IMR-90 (cell line): ENCODE data around the gene TCERG1. TPM values are rescaled to one million over a fixed set of nuclear protein-coding genes. Genes with fewer than 3 reads are reported as not detected.

Source experiments
- ATAC-seq: fragments of 200-7000 bp; cut with Tn5 transposase; 2 replicates; pipeline ENCODE4 v1.9.1; 2020; ENCODE audit warnings: low read depth, mild to moderate bottlenecking, moderate library complexity
- BruUV-seq: library from RNA; stranded (reverse); fragments of 400-500 nt; replicated peaks from 2 replicates; lab custom pipeline; 2021; lab: Mats Ljungman, UMichigan
- CTCF ChIA-PET: fragments of 300-600 bp; formaldehyde crosslinking; extraction: SDS; loops from one replicate; lab custom pipeline; 2021; ENCODE audit warnings: antibody characterized with exemption; lab: Yijun Ruan, JAX
- POLR2A ChIA-PET: fragments of 300-600 bp; sonication (Branson Sonifier 250); formaldehyde crosslinking; loops from one replicate; lab custom pipeline; 2022; ENCODE audit warnings: antibody characterized with exemption; ENCODE audit not compliant: unreplicated experiment; lab: Charles Lee
- DNase-seq: peaks from one replicate; pipeline ENCODE4 v3.0.0; 2013
- H2AFZ ChIP-seq: replicated peaks from 2 replicates; pipeline ENCODE3; 2013; ENCODE audit warnings: low read length, mild to moderate bottlenecking; ENCODE audit not compliant: poor library complexity
- H2AK5ac ChIP-seq: 2 replicates; pipeline ENCODE4 v1.6.1; 2013; ENCODE audit warnings: low read depth, low read length, inconsistent platforms
- H2AK9ac ChIP-seq: replicated peaks from 2 replicates; pipeline ENCODE3; 2013; ENCODE audit warnings: mild to moderate bottlenecking, low read depth, low read length, moderate library complexity; ENCODE audit not compliant: poor library complexity
- H2BK120ac ChIP-seq: 2 replicates; pipeline ENCODE4 v1.6.1; 2013; ENCODE audit warnings: low read depth, low read length, inconsistent platforms
- H2BK15ac ChIP-seq: 3 replicates; pipeline ENCODE4 v1.6.1; 2013; ENCODE audit warnings: low read depth, low read length, inconsistent platforms
- H2BK20ac ChIP-seq: 2 replicates; pipeline ENCODE4 v1.6.1; 2013; ENCODE audit warnings: low read depth, mild to moderate bottlenecking, inconsistent platforms, low read length, moderate library complexity
- H2BK5ac ChIP-seq: 2 replicates; pipeline ENCODE4 v1.6.1; 2013; ENCODE audit warnings: mild to moderate bottlenecking, low read depth, low read length, inconsistent platforms; ENCODE audit not compliant: poor library complexity, severe bottlenecking
- H3K14ac ChIP-seq: replicated peaks from 2 replicates; pipeline ENCODE4 v1.6.1; 2013; ENCODE audit warnings: low read depth, low read length, inconsistent platforms
- H3K18ac ChIP-seq: 2 replicates; pipeline ENCODE4 v1.6.1; 2013; ENCODE audit warnings: low read depth, low read length, control low read depth
- H3K23ac ChIP-seq: 2 replicates; pipeline ENCODE4 v1.6.1; 2013; ENCODE audit warnings: low read depth, low read length, inconsistent platforms
- H3K27ac ChIP-seq: 2 replicates; pipeline ENCODE4 v1.5.1; 2013; ENCODE audit warnings: mild to moderate bottlenecking, control low read depth, low read length; ENCODE audit not compliant: insufficient read depth
- H3K27me3 ChIP-seq: 2 replicates; pipeline ENCODE4 v1.6.1; 2013; ENCODE audit warnings: low read length; ENCODE audit not compliant: control insufficient read depth, insufficient read depth
- H3K36me3 ChIP-seq: 2 replicates; pipeline ENCODE4 v1.6.1; 2013; ENCODE audit warnings: low read length, mixed read lengths; ENCODE audit not compliant: control insufficient read depth, insufficient read depth
- H3K4ac ChIP-seq: 2 replicates; pipeline ENCODE4 v1.6.1; 2013; ENCODE audit warnings: low read depth, low read length, inconsistent platforms
- H3K4me1 ChIP-seq: 2 replicates; pipeline ENCODE4 v1.6.1; 2013; ENCODE audit warnings: low read length, mixed read lengths; ENCODE audit not compliant: control insufficient read depth, insufficient read depth
- H3K4me2 ChIP-seq: 2 replicates; pipeline ENCODE4 v1.6.1; 2013; ENCODE audit warnings: low read depth, mild to moderate bottlenecking, control low read depth, low read length, moderate library complexity
- H3K4me3 ChIP-seq: 2 replicates; pipeline ENCODE4 v1.5.1; 2013; ENCODE audit warnings: low read depth, mild to moderate bottlenecking, control low read depth, low read length, moderate library complexity; ENCODE audit not compliant: insufficient read depth
- H3K56ac ChIP-seq: 2 replicates; pipeline ENCODE4 v1.6.1; 2013; ENCODE audit warnings: low read length, inconsistent platforms; ENCODE audit not compliant: insufficient read depth; ENCODE audit errors: extremely low read depth
- H3K79me1 ChIP-seq, 2 experiments: 2 replicates each; pipeline ENCODE4 v1.6.1; 2013; ENCODE audit warnings: low read length in 2 of 2, inconsistent platforms in 1 of 2, low read depth in 1 of 2
- H3K9ac ChIP-seq: 2 replicates; pipeline ENCODE4 v1.6.1; 2013; ENCODE audit warnings: low read depth, low read length, control low read depth
- H3K9me1 ChIP-seq: 2 replicates; pipeline ENCODE4 v1.6.1; 2013; ENCODE audit warnings: low read length, inconsistent platforms; ENCODE audit not compliant: insufficient read depth
- H3K9me3 ChIP-seq: 2 replicates; pipeline ENCODE4 v1.6.1; 2013; ENCODE audit warnings: low read length; ENCODE audit not compliant: control insufficient read depth, insufficient read depth
- H4K20me1 ChIP-seq: 2 replicates; pipeline ENCODE4 v1.6.1; 2013; ENCODE audit warnings: low read length, inconsistent platforms; ENCODE audit not compliant: insufficient read depth
- H4K5ac ChIP-seq: 2 replicates; pipeline ENCODE4 v1.6.1; 2013; ENCODE audit warnings: mild to moderate bottlenecking, low read depth, low read length, control low read depth
- H4K8ac ChIP-seq, 2 experiments: 2 replicates each; pipeline ENCODE4 v1.6.1; 2013; ENCODE audit warnings: low read depth in 2 of 2, low read length in 2 of 2, control low read depth in 1 of 2, inconsistent platforms in 1 of 2
- H4K91ac ChIP-seq: 2 replicates; pipeline ENCODE4 v1.6.1; 2013; ENCODE audit warnings: low read depth, low read length, inconsistent platforms; ENCODE audit not compliant: insufficient read depth
- BHLHE40 ChIP-seq: fragments of 150-350 bp; IDR thresholded peaks from 2 replicates; pipeline ENCODE4 v1.6.1; 2016; ENCODE audit warnings: mild to moderate bottlenecking, low read depth, low read length
- CTCF ChIP-seq: conservative IDR thresholded peaks from 2 replicates; pipeline ENCODE4 v1.5.1; 2012; ENCODE audit warnings: mild to moderate bottlenecking, low read depth, low read length, improper control_type of control experiment
- MAZ ChIP-seq: IDR thresholded peaks from 2 replicates; pipeline ENCODE4 v1.6.1; 2012; ENCODE audit warnings: low read depth, mild to moderate bottlenecking, low read length, improper control_type of control experiment, moderate library complexity, borderline replicate concordance
- POLR2A ChIP-seq: IDR thresholded peaks from 2 replicates; pipeline ENCODE4 v1.6.1; 2012; ENCODE audit warnings: mild to moderate bottlenecking, low read depth, low read length
- RAD21 ChIP-seq: IDR thresholded peaks from 2 replicates; pipeline ENCODE4 v1.6.1; 2012; ENCODE audit warnings: low read length, improper control_type of control experiment
- RFX5 ChIP-seq: IDR thresholded peaks from 2 replicates; pipeline ENCODE4 v1.8.0; 2012; ENCODE audit warnings: low read depth, mild to moderate bottlenecking, low read length, moderate library complexity
- dilution Hi-C: fragments of 300-500 bp; cut with HindIII; formaldehyde crosslinking; loops from one replicate; pipeline ENCODE4 v1.14.3; 2018; ENCODE audit warnings: low sequenced_read_pairs; ENCODE audit not compliant: unreplicated experiment
- in situ Hi-C: fragments of 300-500 bp; cut with MboI; formaldehyde crosslinking; loops from 3 replicates; pipeline ENCODE4 v1.14.3; 2019; ENCODE audit warnings: low sequenced_read_pairs, inconsistent platforms, mixed read lengths
- intact Hi-C: fragments of 100-400 bp; cut with micrococcal nuclease; formaldehyde crosslinking; loops from 2 replicates; pipeline ENCODE4 v1.10.0; 2022
- polyA plus RNA-seq, 3 experiments: library from polyadenylated mRNA; depleted of rRNA; stranded (reverse); fragments of >200 nt; gene quantifications; 2 replicates each; pipeline ENCODE4 v1.2.3, GENCODE V29; 2012; ENCODE audit warnings: low replicate concordance in 1 of 3
- total RNA-seq: library from RNA; depleted of rRNA; stranded (reverse); fragments of >200 nt; gene quantifications from 2 replicates; pipeline ENCODE4 v1.2.3, GENCODE V29; 2012

Gene TCERG1
- total and polyA plus RNA-seq, 2 of the 4 experiments (the other 2 are of a cell fraction): 21.9 to 44.7 TPM

GRCh38 chr5:146544232-146544631, 97.1 kb downstream of the TCERG1 start:
- ChIA-PET CTCF (interaction anchor here (0.7 kb wide), 1 partner anchor 634 kb away, joined by 3 read pairs; no protein-coding TSS in a partner anchor), POLR2A (no interaction called here)
- no peak overlapping the region for H3K4me3 ChIP-seq

More at GRCh38 chr5:146544232-146544631, 97.1 kb downstream of the TCERG1 start:
- no peak overlapping the region for H3K4ac ChIP-seq
- no peaks in the 10 kb centered on the region for H3K4me1 ChIP-seq
- H3K9ac ChIP-seq: no peak overlapping the region
- H3K36me3 ChIP-seq: no peaks in the 10 kb centered on the region
- no peaks in the 10 kb centered on the region for H3K79me1 ChIP-seq
- no peak overlapping the region for H2AK5ac ChIP-seq
- dilution Hi-C loops: loop anchor here (25.0 kb wide), 1 partner anchor 418 kb away; no protein-coding TSS in a partner anchor
- H3K27me3 ChIP-seq: peaks cover 3% of the 10 kb centered on the region; the same call in 1 of the 2 replicates
- H3K27ac ChIP-seq: no peak overlapping the region
- H3K14ac ChIP-seq: no peak overlapping the region
- no peak overlapping the region for H2AK9ac ChIP-seq
- no peak overlapping the region for H4K8ac ChIP-seq
- no TSS peak for BruUV-seq
- H2BK5ac ChIP-seq: no peak overlapping the region
- ATAC-seq (no peak), DNase-seq (no peak)
- no peak overlapping the region for H3K18ac ChIP-seq
- H4K20me1 ChIP-seq: no peaks in the 10 kb centered on the region
- TF ChIP-seq RAD21 (no peak), CTCF (no peak), MAZ (no peak), BHLHE40 (no peak), RFX5 (no peak), POLR2A (no peak)
- no peak overlapping the region for H3K4me2 ChIP-seq
- H4K5ac ChIP-seq: no peak overlapping the region
- no peaks in the 10 kb centered on the region for H3K9me3 ChIP-seq
- no peak overlapping the region for H2BK120ac ChIP-seq
- intact Hi-C loops: loop anchor here (10.0 kb wide), 1 partner anchor 1031 kb away; no protein-coding TSS in a partner anchor
- no peak overlapping the region for H2AFZ ChIP-seq
- no peak overlapping the region for H2BK15ac ChIP-seq
- no peak overlapping the region for H4K91ac ChIP-seq
- no peak overlapping the region for H2BK20ac ChIP-seq
- no peak overlapping the region for H3K56ac ChIP-seq
- no peak overlapping the region for H3K23ac ChIP-seq
- H3K9me1 ChIP-seq: no peaks in the 10 kb centered on the region
- in situ Hi-C loops: loop anchor here (5.0 to 25.0 kb wide), 4 partner anchors 423 to 1043 kb away; no protein-coding TSS in a partner anchor
